ENCODE data around the gene SLC17A4.
"Not testable (repeated sequence)": the region's sequence is repeated elsewhere in the genome, so short reads cannot be mapped to it uniquely, and the experiment has no call there.

The SLC17A4 gene

GRCh38 chr6:25743868-25744267, 10.7 kb upstream of the SLC17A4 start:
- H3K9me3 Mint-ChIP-seq: no peaks in the 10 kb centered on the region
- H3K27ac Mint-ChIP-seq: no peak overlapping the region
- no peak overlapping the region for H3K4me3 Mint-ChIP-seq
- H3K27me3 Mint-ChIP-seq: no peaks in the 10 kb centered on the region
- no peaks in the 10 kb centered on the region for H3K4me1 Mint-ChIP-seq
- H3K36me3 Mint-ChIP-seq: no peaks in the 10 kb centered on the region

GRCh38 chr6:25745836-25746235, 8.7 kb upstream of the SLC17A4 start:
- no peaks in the 10 kb centered on the region for H3K36me3 Mint-ChIP-seq
- H3K4me1 Mint-ChIP-seq: no peaks in the 10 kb centered on the region
- H3K9me3 Mint-ChIP-seq: no peaks in the 10 kb centered on the region
- H3K27me3 Mint-ChIP-seq: no peaks in the 10 kb centered on the region
- H3K27ac Mint-ChIP-seq: no peak overlapping the region
- no peak overlapping the region for H3K4me3 Mint-ChIP-seq

- Mint-ChIP-seq H3K4me3 (no peak overlapping the region), H3K27ac (no peak overlapping the region), H3K36me3 (no peaks in the 10 kb centered on the region)
These were observed 7.6 kb upstream of the SLC17A4 start for GRCh38 chr6:25746968-25747367.

GRCh38 chr6:25747477-25747876, 7.1 kb upstream of the SLC17A4 start:
- Mint-ChIP-seq H3K27me3 (no peaks in the 10 kb centered on the region), H3K9me3 (no peaks in the 10 kb centered on the region), H3K36me3 (no peaks in the 10 kb centered on the region), H3K4me1 (no peaks in the 10 kb centered on the region), H3K27ac (no peak overlapping the region), H3K4me3 (no peak overlapping the region)

More at GRCh38 chr6:25746968-25747367, 7.6 kb upstream of the SLC17A4 start:
- Mint-ChIP-seq H3K9me3 (no peaks in the 10 kb centered on the region), H3K27me3 (no peaks in the 10 kb centered on the region), H3K4me1 (no peaks in the 10 kb centered on the region)

- Mint-ChIP-seq H3K4me1 (no peaks in the 10 kb centered on the region), H3K27me3 (no peaks in the 10 kb centered on the region), H3K4me3 (no peak overlapping the region), H3K36me3 (no peaks in the 10 kb centered on the region), H3K9me3 (no peaks in the 10 kb centered on the region), H3K27ac (no peak overlapping the region)
These were observed 6.5 kb upstream of the SLC17A4 start for GRCh38 chr6:25748049-25748448.

GRCh38 chr6:25748601-25749517, 5.7 kb upstream of the SLC17A4 start:
- not testable (repeated sequence) for H3K4me1 Mint-ChIP-seq, H3K9me3 Mint-ChIP-seq, H3K4me3 Mint-ChIP-seq, H3K27me3 Mint-ChIP-seq, H3K36me3 Mint-ChIP-seq, H3K27ac Mint-ChIP-seq

GRCh38 chr6:25749837-25750236, 4.7 kb upstream of the SLC17A4 start:
- Mint-ChIP-seq H3K27ac (no peak overlapping the region), H3K4me3 (no peak overlapping the region), H3K4me1 (no peaks in the 10 kb centered on the region), H3K27me3 (no peaks in the 10 kb centered on the region), H3K36me3 (no peaks in the 10 kb centered on the region), H3K9me3 (no peaks in the 10 kb centered on the region)

- no peak overlapping the region for H3K27ac Mint-ChIP-seq
- no peaks in the 10 kb centered on the region for H3K36me3 Mint-ChIP-seq
- H3K9me3 Mint-ChIP-seq: no peaks in the 10 kb centered on the region
- no peaks in the 10 kb centered on the region for H3K27me3 Mint-ChIP-seq
- no peaks in the 10 kb centered on the region for H3K4me1 Mint-ChIP-seq
- no peak overlapping the region for H3K4me3 Mint-ChIP-seq
These were observed 3.6 kb upstream of the SLC17A4 start for GRCh38 chr6:25750906-25751305.

- no peaks in the 10 kb centered on the region for H3K4me1 Mint-ChIP-seq
- no peak overlapping the region for H3K27ac Mint-ChIP-seq
- H3K36me3 Mint-ChIP-seq: no peaks in the 10 kb centered on the region
- no peaks in the 10 kb centered on the region for H3K27me3 Mint-ChIP-seq
- no peak overlapping the region for H3K4me3 Mint-ChIP-seq
- H3K9me3 Mint-ChIP-seq: no peaks in the 10 kb centered on the region
These were observed 1.5 kb upstream of the SLC17A4 start for GRCh38 chr6:25753079-25753478.

- no peaks in the 10 kb centered on the region for H3K4me1 Mint-ChIP-seq
- H3K36me3 Mint-ChIP-seq: no peaks in the 10 kb centered on the region
- no peak overlapping the region for H3K27ac Mint-ChIP-seq
- H3K9me3 Mint-ChIP-seq: no peaks in the 10 kb centered on the region
- H3K4me3 Mint-ChIP-seq: no peak overlapping the region
- no peaks in the 10 kb centered on the region for H3K27me3 Mint-ChIP-seq
These were observed 941 bp downstream of the SLC17A4 start for GRCh38 chr6:25755483-25755882.

- Mint-ChIP-seq H3K36me3 (no peaks in the 10 kb centered on the region), H3K27me3 (no peaks in the 10 kb centered on the region), H3K4me1 (no peaks in the 10 kb centered on the region), H3K9me3 (no peaks in the 10 kb centered on the region), H3K4me3 (no peak overlapping the region), H3K27ac (no peak overlapping the region)
These were observed 2.1 kb downstream of the SLC17A4 start for GRCh38 chr6:25756382-25757363.

GRCh38 chr6:25757936-25758642, 3.5 kb downstream of the SLC17A4 start:
- Mint-ChIP-seq H3K4me3 (no peak overlapping the region), H3K27me3 (no peaks in the 10 kb centered on the region), H3K36me3 (no peaks in the 10 kb centered on the region), H3K4me1 (no peaks in the 10 kb centered on the region), H3K27ac (no peak overlapping the region), H3K9me3 (no peaks in the 10 kb centered on the region)

GRCh38 chr6:25764611-25765010, 10.1 kb downstream of the SLC17A4 start:
- no peak overlapping the region for H3K4me3 Mint-ChIP-seq
- no peaks in the 10 kb centered on the region for H3K9me3 Mint-ChIP-seq
- no peaks in the 10 kb centered on the region for H3K36me3 Mint-ChIP-seq
- H3K27ac Mint-ChIP-seq: no peak overlapping the region
- no peaks in the 10 kb centered on the region for H3K4me1 Mint-ChIP-seq
- peaks cover 5% of the 10 kb centered on the region for H3K27me3 Mint-ChIP-seq

- Mint-ChIP-seq H3K36me3 (no peaks in the 10 kb centered on the region), H3K27me3 (peaks cover 6% of the 10 kb centered on the region), H3K9me3 (no peaks in the 10 kb centered on the region), H3K4me3 (no peak overlapping the region), H3K27ac (no peak overlapping the region), H3K4me1 (no peaks in the 10 kb centered on the region)
These were observed 14.0 kb downstream of the SLC17A4 start for GRCh38 chr6:25768566-25768965.

- H3K27me3 Mint-ChIP-seq: peaks cover 5% of the 10 kb centered on the region
- no peak overlapping the region for H3K27ac Mint-ChIP-seq
- H3K9me3 Mint-ChIP-seq: no peaks in the 10 kb centered on the region
- H3K36me3 Mint-ChIP-seq: no peaks in the 10 kb centered on the region
- H3K4me1 Mint-ChIP-seq: no peaks in the 10 kb centered on the region
- no peak overlapping the region for H3K4me3 Mint-ChIP-seq
These were observed 15.4 kb downstream of the SLC17A4 start for GRCh38 chr6:25769983-25770382.

All from activated naive CD4-positive, alpha-beta T cell treated with anti-CD3 and anti-CD28 coated beads, Interleukin-2, amount 50 U/mL, for 24 hours (primary cell).